MM.1S (cell line): ENCODE data around the gene THRA.

ENCODE experiments used
- DNase-seq: peaks from one replicate; pipeline ENCODE4 v3.0.0-alpha.2; 2015
- H2AFZ ChIP-seq: fragments of 300-600 bp; sonication (generic); 2 replicates; pipeline ENCODE4 v1.6.0; 2016; ENCODE audit warnings: antibody characterized with exemption, low read length
- H3F3A ChIP-seq: fragments of 300-600 bp; sonication (generic); 2 replicates; pipeline ENCODE4 v1.6.1; 2016; ENCODE audit warnings: mild to moderate bottlenecking, antibody characterized with exemption, low read length, moderate library complexity, mixed read lengths; ENCODE audit not compliant: insufficient read depth
- H3K27ac ChIP-seq: fragments of 300-600 bp; sonication (generic); 2 replicates; pipeline ENCODE4 v1.5.1; 2016; ENCODE audit warnings: mild to moderate bottlenecking, low read length
- H3K27me3 ChIP-seq: fragments of 300-600 bp; sonication (generic); replicated peaks from 2 replicates; pipeline ENCODE4 v1.6.0; 2016; ENCODE audit warnings: low read length; ENCODE audit not compliant: insufficient read depth
- H3K36me3 ChIP-seq: fragments of 300-600 bp; sonication (generic); replicated peaks from 2 replicates; pipeline ENCODE4 v1.6.1; 2016; ENCODE audit warnings: mild to moderate bottlenecking, low read length, mixed read lengths; ENCODE audit not compliant: insufficient read depth
- H3K4me1 ChIP-seq: fragments of 300-600 bp; sonication (generic); 2 replicates; pipeline ENCODE4 v1.6.1; 2016; ENCODE audit warnings: low read length, mixed read lengths
- H3K4me2 ChIP-seq: fragments of 300-600 bp; sonication (generic); 2 replicates; pipeline ENCODE4 v1.6.0; 2016; ENCODE audit warnings: low read depth, low read length
- H3K4me3 ChIP-seq: fragments of 300-600 bp; sonication (generic); 2 replicates; pipeline ENCODE4 v1.5.1; 2016; ENCODE audit warnings: low read length, mixed read lengths
- H3K79me2 ChIP-seq: fragments of 300-600 bp; sonication (generic); 2 replicates; pipeline ENCODE4 v1.6.1; 2016; ENCODE audit warnings: mixed run types, low read length, mixed read lengths
- H3K9ac ChIP-seq: fragments of 300-600 bp; sonication (generic); 2 replicates; pipeline ENCODE4 v1.6.1; 2016; ENCODE audit warnings: low read length, mixed read lengths
- H3K9me2 ChIP-seq: fragments of 300-600 bp; sonication (generic); replicated peaks from 2 replicates; pipeline ENCODE4 v1.6.1; 2016; ENCODE audit warnings: mild to moderate bottlenecking, low read length, mixed read lengths; ENCODE audit not compliant: insufficient read depth
- H3K9me3 ChIP-seq: fragments of 300-600 bp; sonication (generic); replicated peaks from 2 replicates; pipeline ENCODE4 v1.6.1; 2016; ENCODE audit warnings: mild to moderate bottlenecking, low read length, mixed read lengths; ENCODE audit not compliant: insufficient read depth
- H4K20me1 ChIP-seq: fragments of 300-600 bp; sonication (generic); 2 replicates; pipeline ENCODE4 v1.6.1; 2016; ENCODE audit warnings: mild to moderate bottlenecking, low read length, moderate library complexity, mixed read lengths; ENCODE audit not compliant: insufficient read depth
- EZH2 ChIP-seq: fragments of 300-600 bp; sonication (generic); optimal IDR thresholded peaks from 2 replicates; pipeline ENCODE3; 2017; ENCODE audit warnings: low read depth, mild to moderate bottlenecking, antibody characterized with exemption, low read length, mixed read lengths
- EZH2phosphoT487 ChIP-seq: fragments of 300-600 bp; sonication (generic); IDR thresholded peaks from 2 replicates; pipeline ENCODE4 v1.6.1; 2018; ENCODE audit warnings: antibody characterized with exemption, low read length
- TF ChIP-seq, protein P1 (sequence below): fragments of 300-600 bp; sonication (generic); IDR thresholded peaks from 2 replicates; pipeline ENCODE4 v1.5.1; 2016; ENCODE audit warnings: antibody characterized with exemption, low read length, mixed read lengths

The THRA gene

DNA sequence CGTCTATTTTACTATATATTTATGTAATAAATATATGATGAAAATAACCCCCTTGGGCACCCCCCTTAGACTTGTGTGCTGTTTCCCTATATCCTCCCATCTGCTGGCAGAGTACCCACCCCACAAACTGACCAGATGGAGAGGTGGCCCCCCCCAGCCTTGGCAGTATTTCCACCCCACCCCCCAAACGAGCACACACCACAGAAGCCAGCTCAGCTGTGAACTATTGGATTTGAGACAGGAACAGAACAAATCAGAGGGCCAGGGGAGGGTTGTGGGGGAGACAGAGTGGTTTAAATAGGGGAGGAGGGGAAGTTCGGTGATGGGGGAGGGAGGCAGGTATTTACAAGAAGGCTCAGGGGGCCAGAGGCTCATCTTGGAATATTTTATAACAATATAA lies 29.8 kb downstream of the THRA start:
- H3K4me3 ChIP-seq: no peak overlapping the region
- no peaks in the 10 kb centered on the region for H4K20me1 ChIP-seq
- no peak overlapping the region for H2AFZ ChIP-seq
- H3F3A ChIP-seq: peaks cover 23% of the 10 kb centered on the region
- peaks cover 18% of the 10 kb centered on the region for H3K79me2 ChIP-seq
- H3K36me3 ChIP-seq: no peaks in the 10 kb centered on the region
- H3K27ac ChIP-seq: no peak overlapping the region
- no peak for TF ChIP-seq EZH2
- TF ChIP-seq, protein P1, sequence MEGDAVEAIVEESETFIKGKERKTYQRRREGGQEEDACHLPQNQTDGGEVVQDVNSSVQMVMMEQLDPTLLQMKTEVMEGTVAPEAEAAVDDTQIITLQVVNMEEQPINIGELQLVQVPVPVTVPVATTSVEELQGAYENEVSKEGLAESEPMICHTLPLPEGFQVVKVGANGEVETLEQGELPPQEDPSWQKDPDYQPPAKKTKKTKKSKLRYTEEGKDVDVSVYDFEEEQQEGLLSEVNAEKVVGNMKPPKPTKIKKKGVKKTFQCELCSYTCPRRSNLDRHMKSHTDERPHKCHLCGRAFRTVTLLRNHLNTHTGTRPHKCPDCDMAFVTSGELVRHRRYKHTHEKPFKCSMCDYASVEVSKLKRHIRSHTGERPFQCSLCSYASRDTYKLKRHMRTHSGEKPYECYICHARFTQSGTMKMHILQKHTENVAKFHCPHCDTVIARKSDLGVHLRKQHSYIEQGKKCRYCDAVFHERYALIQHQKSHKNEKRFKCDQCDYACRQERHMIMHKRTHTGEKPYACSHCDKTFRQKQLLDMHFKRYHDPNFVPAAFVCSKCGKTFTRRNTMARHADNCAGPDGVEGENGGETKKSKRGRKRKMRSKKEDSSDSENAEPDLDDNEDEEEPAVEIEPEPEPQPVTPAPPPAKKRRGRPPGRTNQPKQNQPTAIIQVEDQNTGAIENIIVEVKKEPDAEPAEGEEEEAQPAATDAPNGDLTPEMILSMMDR: no peak
- TF ChIP-seq EZH2phosphoT487: no peak
- peaks cover 25% of the 10 kb centered on the region for H3K4me1 ChIP-seq
- H3K9ac ChIP-seq: no peak overlapping the region
- no peak overlapping the region for H3K4me2 ChIP-seq
- no peaks in the 10 kb centered on the region for H3K9me2 ChIP-seq
- no peaks in the 10 kb centered on the region for H3K9me3 ChIP-seq
- no peaks in the 10 kb centered on the region for H3K27me3 ChIP-seq
- no peak for DNase-seq

DNA sequence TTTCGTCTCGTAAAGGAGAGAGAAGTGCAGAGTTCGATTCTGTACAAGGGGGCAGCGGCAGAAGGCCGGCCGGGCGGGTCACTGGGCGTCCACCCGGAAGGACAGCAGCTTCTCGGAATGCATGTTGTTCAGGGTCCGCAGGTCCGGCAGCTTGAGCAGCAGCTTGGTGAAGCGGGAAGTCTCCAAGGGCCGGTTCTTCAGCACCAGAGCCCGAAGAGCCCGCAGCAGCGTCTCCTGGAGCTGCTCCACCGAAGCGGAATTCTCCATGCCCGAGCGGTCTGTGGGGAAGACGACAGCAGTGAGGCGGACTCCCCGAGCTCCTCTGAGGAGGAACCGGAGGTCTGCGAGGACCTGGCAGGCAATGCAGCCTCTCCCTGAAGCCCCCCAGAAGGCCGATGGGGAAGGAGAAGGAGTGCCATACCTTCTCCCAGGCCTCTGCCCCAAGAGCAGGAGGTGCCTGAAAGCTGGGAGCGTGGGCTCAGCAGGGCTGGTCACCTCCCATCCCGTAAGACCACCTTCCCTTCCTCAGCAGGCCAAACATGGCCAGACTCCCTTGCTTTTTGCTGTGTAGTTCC lies 30.3 kb downstream of the THRA start:
- Histone ChIP-seq H3K36me3 (no peaks in the 10 kb centered on the region), H3K4me2 (no peak overlapping the region)

GRCh38 chr17:40093580-40094201 lies 30.9 kb downstream of the THRA start:
- H3K4me2 ChIP-seq: no peak overlapping the region
- H3K79me2 ChIP-seq: peaks cover 29% of the 10 kb centered on the region
- H3K9me2 ChIP-seq: no peaks in the 10 kb centered on the region
- no peaks in the 10 kb centered on the region for H4K20me1 ChIP-seq
- TF ChIP-seq EZH2phosphoT487 (no peak), EZH2 (no peak)
- TF ChIP-seq, protein P1: no peak
- peaks cover 34% of the 10 kb centered on the region for H3F3A ChIP-seq
- H2AFZ ChIP-seq: no peak overlapping the region
- no peak overlapping the region for H3K9ac ChIP-seq
- peaks cover 36% of the 10 kb centered on the region for H3K4me1 ChIP-seq
- H3K36me3 ChIP-seq: no peaks in the 10 kb centered on the region
- no peak overlapping the region for H3K27ac ChIP-seq
- no peak overlapping the region for H3K4me3 ChIP-seq
- no peaks in the 10 kb centered on the region for H3K27me3 ChIP-seq
- no peak for DNase-seq
- H3K9me3 ChIP-seq: no peaks in the 10 kb centered on the region

More for the DNA sequence above, 30.3 kb downstream of the THRA start:
- Histone ChIP-seq H3K27me3 (no peaks in the 10 kb centered on the region), H2AFZ (no peak overlapping the region), H3K4me1 (peaks cover 30% of the 10 kb centered on the region), H3K4me3 (no peak overlapping the region), H3K27ac (no peak overlapping the region), H3F3A (peaks cover 28% of the 10 kb centered on the region), H3K79me2 (peaks cover 23% of the 10 kb centered on the region), H4K20me1 (no peaks in the 10 kb centered on the region), H3K9ac (no peak overlapping the region), H3K9me2 (no peaks in the 10 kb centered on the region), H3K9me3 (no peaks in the 10 kb centered on the region)
- TF ChIP-seq, protein P1: no peak
- TF ChIP-seq EZH2phosphoT487 (no peak), EZH2 (no peak)
- DNase-seq: no peak
